ENCODE measurements around the gene CDKN1B. TPM values are rescaled to one million over a fixed set of nuclear protein-coding genes. Genes with fewer than 3 reads are reported as not detected.

Gene CDKN1B
- total and polyA plus RNA-seq, 2 donors (not counting 3 experiments of a cell fraction or from before 2014, with no cell fraction given): 12.7 to 40.8 TPM

DNA sequence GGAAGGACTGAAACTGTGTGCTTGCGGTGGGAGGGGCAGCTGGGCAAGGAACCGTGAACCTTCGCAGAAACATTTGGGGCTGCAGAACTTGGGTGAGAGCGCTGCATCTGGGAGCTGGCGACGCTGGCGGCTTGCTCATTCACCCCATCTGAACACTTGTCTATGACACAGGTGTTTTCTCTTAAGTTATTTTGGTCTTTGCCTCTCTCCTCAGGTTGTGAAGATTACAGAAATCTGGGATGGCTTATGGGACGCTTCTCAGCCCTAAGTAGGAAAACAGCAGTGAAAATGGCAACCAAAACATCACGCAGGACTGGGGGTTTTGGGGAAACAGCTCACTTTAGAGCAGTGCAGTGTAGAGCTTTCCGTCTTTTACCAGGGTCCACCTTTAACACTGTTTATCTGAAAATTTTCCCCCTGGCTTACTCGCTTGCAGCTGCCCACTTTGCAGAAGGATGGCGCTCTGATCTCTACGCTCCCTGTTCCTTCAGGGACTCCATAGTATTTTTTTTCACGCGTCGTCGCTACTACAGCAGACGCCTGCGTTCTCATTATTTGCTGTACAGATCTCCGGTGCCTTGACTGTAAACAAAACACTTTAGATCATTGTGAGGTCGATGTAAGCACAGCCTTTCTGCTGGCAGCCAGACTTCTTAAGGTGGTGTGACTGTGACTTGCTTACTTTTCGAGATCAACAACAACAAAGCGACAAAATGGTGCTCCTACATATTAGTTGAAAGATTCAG lies 2.7 kb upstream of the CDKN1B start:
- Histone ChIP-seq H3K27ac (ENCODE audit: insufficient read depth, low read depth, low read length) (peak overlapping the region; percentile 66), H3K9me1 (replicated peaks; ENCODE audit: control insufficient read depth, extremely low read depth, insufficient read depth, low read length) (no peaks in the 10 kb centered on the region), H2AFZ (ENCODE audit: low read depth, low read length) (peak overlapping the region; percentile 90), H3K4me1 (ENCODE audit: control insufficient read depth, extremely low read depth, insufficient read depth, low read length) (peaks cover 28% of the 10 kb centered on the region), H3K9me3 (replicated peaks; ENCODE audit: control insufficient read depth, insufficient read depth, low read length) (no peaks in the 10 kb centered on the region), H3K27me3 (ENCODE audit: control insufficient read depth in 2 of 2, insufficient read depth in 2 of 2, low read length in 2 of 2) (no peaks in the 10 kb centered on the region), H3K4me2 (ENCODE audit: insufficient read depth, low read length) (peak overlapping the region; percentile 73), H3K36me3 (ENCODE audit: control insufficient read depth in 2 of 2, extremely low read depth in 1 of 2, insufficient read depth in 2 of 2, low read length in 2 of 2) (peaks cover 2 to 3% of the 10 kb centered on the region in 2 experiments), H3K4me3 (replicated peaks in 1 of 3; ENCODE audit: insufficient read depth in 1 of 3, low read depth in 1 of 3, low read length in 3 of 3) (peak overlapping the region in 2 of 3 experiments; percentile 20 to 35), H3K79me2 (ENCODE audit: control insufficient read depth, insufficient read depth, low read length) (peaks cover 23% of the 10 kb centered on the region), H3K9ac (replicated peaks; ENCODE audit: extremely low read depth, insufficient read depth, low read length) (peak overlapping the region; percentile 64), H4K20me1 (replicated peaks; ENCODE audit: control insufficient read depth, extremely low read depth, insufficient read depth, low read length) (no peaks in the 10 kb centered on the region)
- POLR2A ChIA-PET: interaction anchor here (1.2 kb wide), 1 partner anchor 18 kb away, joined by 4 read pairs; no protein-coding TSS in a partner anchor
- peak; percentile 55 for FAIRE-seq
- peak; percentile 80 for DNase-seq (ENCODE audit: low read depth, low spot score)
- intact Hi-C loops (cut with micrococcal nuclease) (loop anchor here (2.0 to 5.0 kb wide), 3 partner anchors 18 to 488 kb away; partner anchors contain the start of genes DUSP16 and GPR19), dilution Hi-C loops (cut with MboI; ENCODE audit: extremely low pct_ligation_motif_present, low sequenced_read_pairs) (no loop called here)
- BruUV-seq (replicated peaks): no TSS peak
- CTCF ChIA-PET: interaction anchor here (0.7 to 4.2 kb wide), 6 partner anchors 8 to 379 kb away, joined by 3 to 52 read pairs (median 4); no protein-coding TSS in a partner anchor
- no peak for TF ChIP-seq GATA2 (IDR thresholded peaks at IDR 0.05; ENCODE audit: insufficient read depth, insufficient read length, low read depth, low read length)
- TF ChIP-seq, protein P1, sequence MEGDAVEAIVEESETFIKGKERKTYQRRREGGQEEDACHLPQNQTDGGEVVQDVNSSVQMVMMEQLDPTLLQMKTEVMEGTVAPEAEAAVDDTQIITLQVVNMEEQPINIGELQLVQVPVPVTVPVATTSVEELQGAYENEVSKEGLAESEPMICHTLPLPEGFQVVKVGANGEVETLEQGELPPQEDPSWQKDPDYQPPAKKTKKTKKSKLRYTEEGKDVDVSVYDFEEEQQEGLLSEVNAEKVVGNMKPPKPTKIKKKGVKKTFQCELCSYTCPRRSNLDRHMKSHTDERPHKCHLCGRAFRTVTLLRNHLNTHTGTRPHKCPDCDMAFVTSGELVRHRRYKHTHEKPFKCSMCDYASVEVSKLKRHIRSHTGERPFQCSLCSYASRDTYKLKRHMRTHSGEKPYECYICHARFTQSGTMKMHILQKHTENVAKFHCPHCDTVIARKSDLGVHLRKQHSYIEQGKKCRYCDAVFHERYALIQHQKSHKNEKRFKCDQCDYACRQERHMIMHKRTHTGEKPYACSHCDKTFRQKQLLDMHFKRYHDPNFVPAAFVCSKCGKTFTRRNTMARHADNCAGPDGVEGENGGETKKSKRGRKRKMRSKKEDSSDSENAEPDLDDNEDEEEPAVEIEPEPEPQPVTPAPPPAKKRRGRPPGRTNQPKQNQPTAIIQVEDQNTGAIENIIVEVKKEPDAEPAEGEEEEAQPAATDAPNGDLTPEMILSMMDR (IDR thresholded peaks at IDR 0.05; ENCODE audit: extremely low read depth in 1 of 2, insufficient read depth in 1 of 2, low read depth in 1 of 2, low read length in 2 of 2): peak; percentile 31 to 41

DNA sequence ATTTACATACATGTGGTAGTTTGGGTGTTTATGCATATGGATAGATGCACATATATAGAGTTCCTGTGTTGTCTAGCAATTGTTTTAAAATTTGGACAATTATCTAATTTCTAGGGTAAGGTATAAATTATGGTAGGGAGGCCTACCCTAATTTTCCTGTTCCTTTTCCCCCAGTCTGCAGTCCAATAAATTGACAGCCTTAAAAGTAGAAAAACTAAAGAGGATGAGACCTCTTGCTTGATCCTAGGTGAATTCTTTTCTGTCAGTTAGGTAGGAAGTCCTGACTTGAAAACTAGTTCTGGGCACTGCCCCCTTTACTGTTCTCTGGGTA lies 2.1 kb upstream of the CDKN1B start:
- no peaks in the 10 kb centered on the region for H3K27me3 ChIP-seq (ENCODE audit: control insufficient read depth in 2 of 2, insufficient read depth in 2 of 2, low read length in 2 of 2)
- H3K9ac ChIP-seq (replicated peaks; ENCODE audit: extremely low read depth, insufficient read depth, low read length): peak overlapping the region; percentile 64
- H4K20me1 ChIP-seq (replicated peaks; ENCODE audit: control insufficient read depth, extremely low read depth, insufficient read depth, low read length): no peaks in the 10 kb centered on the region
- TF ChIP-seq, protein P1 (IDR thresholded peaks at IDR 0.05; ENCODE audit: extremely low read depth in 1 of 2, insufficient read depth in 1 of 2, low read depth in 1 of 2, low read length in 2 of 2): no peak
- TF ChIP-seq GATA2 (IDR thresholded peaks at IDR 0.05; ENCODE audit: insufficient read depth, insufficient read length, low read depth, low read length) (no peak), POLR2AphosphoS5 (IDR thresholded peaks at IDR 0.05; ENCODE audit: insufficient read depth, low read depth, low read length) (no peak), EZH2 (IDR thresholded peaks at IDR 0.05; ENCODE audit: borderline replicate concordance, low read depth, low read length, severe bottlenecking) (no peak), FOS (IDR thresholded peaks at IDR 0.05; ENCODE audit: borderline replicate concordance, insufficient read depth, low read length) (no peak), JUN (IDR thresholded peaks at IDR 0.05; ENCODE audit: borderline replicate concordance, insufficient read depth, insufficient read length, low read depth) (no peak), POLR2A (IDR thresholded peaks at IDR 0.05; ENCODE audit: low read depth, low read length) (no peak), MYC (IDR thresholded peaks at IDR 0.05; ENCODE audit: low read depth, low read length) (no peak)
- TF ChIP-seq, protein P2, sequence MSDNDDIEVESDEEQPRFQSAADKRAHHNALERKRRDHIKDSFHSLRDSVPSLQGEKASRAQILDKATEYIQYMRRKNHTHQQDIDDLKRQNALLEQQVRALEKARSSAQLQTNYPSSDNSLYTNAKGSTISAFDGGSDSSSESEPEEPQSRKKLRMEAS (IDR thresholded peaks at IDR 0.05; ENCODE audit: insufficient read depth, insufficient read length): no peak
- POLR2A ChIA-PET: interaction anchor here (1.2 to 1.5 kb wide), 2 partner anchors 10 to 18 kb away, joined by 4 to 9 read pairs; no protein-coding TSS in a partner anchor
- H2AFZ ChIP-seq (ENCODE audit: low read depth, low read length): peak overlapping the region; percentile 90
- no peaks in the 10 kb centered on the region for H3K9me1 ChIP-seq (replicated peaks; ENCODE audit: control insufficient read depth, extremely low read depth, insufficient read depth, low read length)
- FAIRE-seq: peak; percentile 21
- H3K9me3 ChIP-seq (replicated peaks; ENCODE audit: control insufficient read depth, insufficient read depth, low read length): no peaks in the 10 kb centered on the region
- H3K4me3 ChIP-seq (replicated peaks in 1 of 3; ENCODE audit: insufficient read depth in 1 of 3, low read depth in 1 of 3, low read length in 3 of 3): peak overlapping the region in 1 of 3 experiments; percentile 47
- DNase-seq (ENCODE audit: low read depth, low spot score): no peak
- H3K4me2 ChIP-seq (ENCODE audit: insufficient read depth, low read length): peak overlapping the region; percentile 73
- H3K79me2 ChIP-seq (ENCODE audit: control insufficient read depth, insufficient read depth, low read length): peaks cover 29% of the 10 kb centered on the region
- H3K4me1 ChIP-seq (ENCODE audit: control insufficient read depth, extremely low read depth, insufficient read depth, low read length): peaks cover 32% of the 10 kb centered on the region
- CTCF ChIA-PET: interaction anchor here (0.9 to 4.2 kb wide), 4 partner anchors 9 to 497 kb away, joined by 3 to 52 read pairs (median 5); no protein-coding TSS in a partner anchor
- peaks cover 2 to 3% of the 10 kb centered on the region in 2 experiments for H3K36me3 ChIP-seq (ENCODE audit: control insufficient read depth in 2 of 2, extremely low read depth in 1 of 2, insufficient read depth in 2 of 2, low read length in 2 of 2)
- BruUV-seq (replicated peaks): no TSS peak
- dilution Hi-C loops (cut with MboI; ENCODE audit: extremely low pct_ligation_motif_present, low sequenced_read_pairs): no loop called here
- intact Hi-C loops (cut with micrococcal nuclease): loop anchor here (2.0 to 5.0 kb wide), 3 partner anchors 18 to 487 kb away; partner anchors contain the start of genes DUSP16 and GPR19
- H3K27ac ChIP-seq (ENCODE audit: insufficient read depth, low read depth, low read length): peak overlapping the region; percentile 98

Data from endothelial cell of umbilical vein (primary cell).